Activated naive CD8-positive, alpha-beta T cell treated with anti-CD3 and anti-CD28 coated beads for 36 hours (primary cell): ENCODE measurements around the gene CDK18. TPM values are rescaled to one million over a fixed set of nuclear protein-coding genes. Genes with fewer than 3 reads are reported as not detected.

Source experiments
- DNase-seq: peaks from one replicate; pipeline ENCODE4 v3.0.0; 2021
- H3K27ac Mint-ChIP-seq: one replicate; pipeline ENCODE4 v1.8.0; 2022; ENCODE audit warnings: mild to moderate bottlenecking, moderate library complexity, mixed read lengths
- H3K27me3 Mint-ChIP-seq: one replicate; pipeline ENCODE4 v1.8.0; 2022; ENCODE audit warnings: mild to moderate bottlenecking, mixed read lengths
- H3K36me3 Mint-ChIP-seq: one replicate; pipeline ENCODE4 v1.8.0; 2021; ENCODE audit warnings: mild to moderate bottlenecking, mixed read lengths
- H3K4me1 Mint-ChIP-seq: one replicate; pipeline ENCODE4 v1.8.0; 2021; ENCODE audit warnings: mixed read lengths
- H3K4me3 Mint-ChIP-seq: one replicate; pipeline ENCODE4 v1.8.0; 2022; ENCODE audit warnings: mild to moderate bottlenecking, moderate library complexity, mixed read lengths
- H3K9me3 Mint-ChIP-seq: one replicate; pipeline ENCODE4 v1.8.0; 2022; ENCODE audit warnings: mixed read lengths
- total RNA-seq, 2 experiments: library from RNA; stranded (reverse); gene quantifications; one replicate each; pipeline ENCODE4 v1.2.3, GENCODE V29; 2021

The CDK18 gene
- total RNA-seq, 2 experiments from 2014 or later: 6.2 to 6.5 TPM

DNA sequence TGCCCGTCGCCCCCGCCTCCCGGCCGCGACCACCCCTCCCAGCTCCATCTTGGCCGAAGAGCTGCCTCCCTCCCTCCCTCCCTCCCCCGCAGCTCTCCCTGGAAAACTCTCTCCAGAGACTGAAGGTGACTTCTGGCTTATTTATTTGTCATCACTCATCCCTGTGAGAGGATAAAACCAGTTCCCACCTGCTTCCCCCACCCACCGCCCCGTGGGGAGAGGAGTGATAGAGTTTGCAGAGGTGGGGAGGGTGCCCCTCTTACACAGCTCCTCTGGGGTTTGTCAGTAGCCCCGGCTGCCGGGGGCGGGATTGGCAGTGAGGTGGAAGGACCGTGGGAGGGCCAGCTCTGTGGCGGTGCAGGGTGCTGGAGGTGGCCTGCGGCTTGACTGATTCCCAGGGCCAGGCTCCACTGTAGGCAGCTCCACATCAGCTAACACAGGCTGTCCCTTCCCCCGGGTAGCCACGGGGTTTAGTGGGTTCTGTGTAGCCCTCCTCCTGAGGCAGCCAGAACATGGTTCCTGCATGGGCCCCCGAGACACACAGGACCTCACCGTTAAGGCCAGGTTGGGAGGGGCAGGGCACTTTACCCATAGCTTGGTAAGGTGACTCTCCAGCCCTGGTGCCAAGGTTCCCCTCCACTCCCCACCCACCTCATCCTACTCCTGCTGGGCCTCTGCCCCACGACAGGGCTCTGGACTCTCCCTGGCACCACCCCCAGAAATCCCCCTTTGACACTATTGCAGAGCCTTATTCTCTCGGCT lies 65.1 kb downstream of the CDK18 start:
- H3K36me3 Mint-ChIP-seq: no peaks in the 10 kb centered on the region
- H3K4me1 Mint-ChIP-seq: peaks cover 10% of the 10 kb centered on the region
- no peak for DNase-seq
- peaks cover 51% of the 10 kb centered on the region for H3K27me3 Mint-ChIP-seq
- no peak overlapping the region for H3K27ac Mint-ChIP-seq
- H3K4me3 Mint-ChIP-seq: no peak overlapping the region
- H3K9me3 Mint-ChIP-seq: no peaks in the 10 kb centered on the region

DNA sequence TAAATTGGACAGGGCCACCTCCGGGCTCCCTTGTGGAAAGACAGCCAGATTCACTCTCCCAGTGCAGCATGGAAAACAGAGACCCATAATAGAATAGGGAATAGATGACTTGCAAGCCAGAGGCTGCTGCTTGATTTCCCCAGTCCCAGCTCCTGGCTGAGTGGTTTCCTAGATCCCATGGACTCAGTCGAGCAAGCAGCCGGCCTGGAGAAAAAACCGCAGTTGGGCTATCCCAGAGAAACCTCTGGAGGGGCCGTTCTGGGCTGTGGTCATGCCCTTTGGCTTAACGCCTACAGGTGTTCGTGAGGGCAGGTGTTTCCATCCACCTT lies 65.7 kb downstream of the CDK18 start:
- H3K4me1 Mint-ChIP-seq: peaks cover 10% of the 10 kb centered on the region
- no peak overlapping the region for H3K27ac Mint-ChIP-seq
- H3K4me3 Mint-ChIP-seq: no peak overlapping the region

DNA sequence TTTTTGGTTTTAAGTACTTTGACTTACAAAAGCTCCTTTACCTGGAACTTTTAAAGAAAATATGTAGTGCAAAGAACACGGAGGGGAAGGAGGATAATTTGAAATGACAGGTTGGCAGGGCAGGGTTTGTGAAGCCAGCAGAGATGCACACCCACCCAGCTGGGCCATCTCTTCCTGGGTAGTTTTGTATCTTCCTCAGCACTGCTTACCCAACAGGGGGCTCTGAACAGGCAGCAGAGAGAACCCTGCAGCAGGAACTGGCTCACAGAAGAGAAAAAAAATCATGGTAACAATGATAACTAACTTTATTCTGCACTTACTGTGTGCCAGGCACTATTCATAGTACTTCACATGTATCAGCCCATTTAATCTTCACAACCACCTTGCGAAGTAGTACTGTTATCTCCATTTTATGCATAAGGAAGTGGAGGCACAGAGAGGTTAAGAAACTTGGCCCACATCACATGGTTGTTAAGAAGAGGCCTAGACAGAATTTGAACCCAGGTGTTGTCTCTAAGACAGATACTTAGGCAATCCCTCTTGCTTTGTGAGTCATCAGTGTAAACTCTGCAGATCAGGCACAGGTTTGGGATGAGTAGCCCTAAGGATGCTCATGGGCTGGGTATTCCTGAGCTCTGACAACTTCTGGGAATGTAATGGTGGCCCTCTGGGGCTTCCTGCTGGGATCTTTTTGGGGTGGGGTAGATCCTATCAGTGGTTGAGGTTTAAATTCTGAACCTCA lies 66.5 kb downstream of the CDK18 start:
- no peak for DNase-seq
- no peak overlapping the region for H3K4me3 Mint-ChIP-seq
- H3K36me3 Mint-ChIP-seq: no peaks in the 10 kb centered on the region
- H3K9me3 Mint-ChIP-seq: no peaks in the 10 kb centered on the region
- no peak overlapping the region for H3K27ac Mint-ChIP-seq
- peaks cover 47% of the 10 kb centered on the region for H3K27me3 Mint-ChIP-seq
- peaks cover 10% of the 10 kb centered on the region for H3K4me1 Mint-ChIP-seq

More for the DNA sequence above, 65.7 kb downstream of the CDK18 start:
- Mint-ChIP-seq H3K27me3 (peaks cover 51% of the 10 kb centered on the region), H3K36me3 (no peaks in the 10 kb centered on the region), H3K9me3 (no peaks in the 10 kb centered on the region)
- DNase-seq: no peak

DNA sequence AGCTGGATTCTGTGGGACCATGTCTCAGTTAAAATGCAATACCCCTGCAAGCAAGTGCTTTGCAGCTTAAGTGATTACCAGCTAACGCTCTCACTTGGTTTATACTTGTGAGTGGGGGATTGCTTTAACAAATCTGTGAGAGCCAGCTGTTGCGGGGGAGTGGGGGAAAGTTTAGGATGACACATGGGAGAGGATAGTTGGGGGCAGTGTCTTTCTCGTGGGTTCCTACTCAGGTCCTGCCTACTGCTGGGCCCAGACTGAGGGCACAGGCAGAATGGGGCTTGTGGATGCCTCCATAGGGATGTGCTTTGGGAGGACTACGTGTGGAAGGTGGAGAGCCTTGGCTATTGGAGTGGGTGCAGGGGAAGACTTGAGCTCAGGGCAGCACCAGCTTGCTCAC lies 67.3 kb downstream of the CDK18 start:
- H3K4me1 Mint-ChIP-seq: peaks cover 10% of the 10 kb centered on the region
- H3K27ac Mint-ChIP-seq: no peak overlapping the region
- H3K4me3 Mint-ChIP-seq: no peak overlapping the region
- no peak for DNase-seq
- no peaks in the 10 kb centered on the region for H3K9me3 Mint-ChIP-seq
- peaks cover 42% of the 10 kb centered on the region for H3K27me3 Mint-ChIP-seq
- no peaks in the 10 kb centered on the region for H3K36me3 Mint-ChIP-seq

DNA sequence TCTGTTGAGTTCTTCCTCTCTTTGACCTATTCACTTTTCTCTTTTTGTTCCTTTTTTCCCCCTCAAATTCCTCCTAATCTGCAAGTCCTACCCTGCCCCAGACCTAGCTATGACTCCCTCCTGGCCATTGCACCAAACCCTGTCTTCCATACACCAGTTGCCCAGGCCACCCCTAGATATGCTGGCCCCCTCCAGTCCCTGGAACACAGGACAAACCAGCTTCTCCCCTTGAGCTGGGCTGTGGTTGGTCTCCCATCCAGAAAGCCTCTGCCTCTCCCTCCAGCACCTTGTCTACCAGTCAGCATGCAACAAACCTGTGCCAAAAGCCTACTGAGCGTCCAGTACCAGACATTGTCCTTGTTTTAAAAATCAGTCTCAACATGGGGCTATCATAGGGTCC lies 68.0 kb downstream of the CDK18 start:
- Mint-ChIP-seq H3K27me3 (peaks cover 39% of the 10 kb centered on the region), H3K9me3 (no peaks in the 10 kb centered on the region), H3K4me1 (peaks cover 10% of the 10 kb centered on the region), H3K4me3 (no peak overlapping the region), H3K27ac (no peak overlapping the region), H3K36me3 (no peaks in the 10 kb centered on the region)
- no peak for DNase-seq

DNA sequence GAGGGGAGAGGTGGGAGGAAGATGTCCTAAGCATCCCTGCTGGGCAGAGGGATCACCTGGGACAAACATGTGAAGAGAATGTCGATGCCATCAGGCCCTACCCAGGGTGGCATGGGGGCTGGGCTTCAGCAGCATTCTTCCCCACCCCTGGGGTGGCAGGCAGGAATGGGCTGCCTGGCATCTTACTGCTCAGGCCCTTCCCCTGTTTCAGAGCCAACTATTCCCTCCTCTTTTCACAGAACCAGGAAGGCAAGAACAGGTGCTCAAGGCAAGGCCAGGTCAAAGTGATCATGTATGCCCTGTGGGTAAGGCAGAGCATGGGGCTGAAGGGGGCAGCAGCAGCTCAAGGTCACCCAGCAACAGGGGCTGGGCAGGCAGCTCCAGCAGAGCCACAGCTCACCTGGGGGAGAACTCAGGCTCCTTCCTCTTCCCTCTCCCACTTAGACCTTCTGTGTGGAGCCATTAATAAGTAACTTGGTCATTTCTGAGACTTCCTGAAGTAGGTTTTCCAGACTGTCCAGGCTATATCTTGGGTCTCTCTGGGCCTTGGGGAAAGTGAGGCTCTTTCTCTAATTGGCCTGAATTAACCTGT lies 70.9 kb downstream of the CDK18 start:
- H3K36me3 Mint-ChIP-seq: no peaks in the 10 kb centered on the region
- no peak overlapping the region for H3K4me3 Mint-ChIP-seq
- H3K27ac Mint-ChIP-seq: no peak overlapping the region
- DNase-seq: no peak
- H3K27me3 Mint-ChIP-seq: peaks cover 14% of the 10 kb centered on the region
- peaks cover 6% of the 10 kb centered on the region for H3K4me1 Mint-ChIP-seq
- H3K9me3 Mint-ChIP-seq: no peaks in the 10 kb centered on the region

DNA sequence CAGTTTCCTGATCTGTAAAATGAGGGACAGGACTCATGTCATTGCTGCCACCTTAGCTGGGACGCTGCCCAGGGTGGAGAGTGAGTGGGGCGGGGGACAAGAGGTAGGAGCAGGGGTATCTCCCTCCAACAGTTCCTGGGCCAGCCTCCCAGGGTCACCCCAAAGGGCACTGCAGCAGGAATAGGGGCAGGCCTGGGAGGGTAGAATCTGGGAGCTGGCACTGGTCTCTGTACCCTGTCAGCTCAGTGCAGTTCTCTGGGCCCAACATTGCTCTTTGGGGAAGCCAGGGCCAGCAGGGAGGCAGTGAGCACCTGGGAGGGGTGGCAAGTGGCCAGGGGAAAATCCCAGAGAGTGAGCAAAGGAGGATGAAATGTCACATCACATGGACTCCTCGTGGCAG lies 71.5 kb downstream of the CDK18 start:
- Mint-ChIP-seq H3K27ac (no peak overlapping the region), H3K36me3 (no peaks in the 10 kb centered on the region), H3K27me3 (peaks cover 11% of the 10 kb centered on the region), H3K4me3 (no peak overlapping the region), H3K9me3 (no peaks in the 10 kb centered on the region), H3K4me1 (peaks cover 3% of the 10 kb centered on the region)
- DNase-seq: no peak

DNA sequence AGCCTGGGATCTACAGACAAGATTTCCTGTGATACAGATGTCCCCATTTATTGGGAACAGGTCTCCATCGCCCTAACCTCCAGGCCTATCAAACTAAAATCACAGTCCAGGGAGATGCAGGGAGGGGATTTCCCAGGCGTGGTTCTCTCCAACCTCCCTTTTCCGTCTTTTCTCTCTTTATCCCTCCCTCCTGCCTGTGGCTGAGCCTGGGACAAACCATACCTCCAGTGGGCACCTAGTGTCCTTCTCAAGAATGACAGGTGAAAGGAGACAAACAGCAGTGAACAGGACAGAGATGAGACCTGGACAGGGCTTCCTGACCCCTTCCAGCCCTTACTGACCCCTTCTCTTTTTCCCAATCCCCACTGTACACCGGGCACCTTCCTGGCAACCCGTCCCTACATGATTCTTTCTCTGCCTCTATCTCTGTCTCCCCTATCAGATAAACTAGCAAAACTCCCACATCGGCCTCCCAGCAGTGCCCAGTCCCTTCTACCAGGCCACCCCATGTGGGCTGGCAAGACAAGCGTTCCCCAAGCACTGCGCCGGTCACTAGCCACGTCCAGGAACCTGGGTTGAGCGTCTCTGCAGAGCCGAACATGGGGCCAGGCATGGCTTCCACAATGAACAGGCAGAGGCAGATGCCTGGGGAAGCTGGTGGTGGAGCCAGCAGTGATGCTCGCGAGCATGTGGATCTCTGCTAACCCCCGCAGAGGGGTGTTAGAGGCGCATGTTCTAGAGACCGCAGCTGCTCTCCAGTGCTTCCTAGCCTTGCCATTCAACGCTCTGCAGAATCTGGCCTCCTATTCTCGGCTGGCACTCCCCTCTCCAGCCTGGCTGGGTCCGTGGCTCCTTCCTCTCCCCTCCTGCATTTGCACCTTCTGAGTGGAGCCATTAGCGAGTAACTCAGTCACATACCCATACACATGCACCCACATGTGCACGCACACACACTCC lies 72.6 kb downstream of the CDK18 start:
- peaks cover 6% of the 10 kb centered on the region for H3K27me3 Mint-ChIP-seq
- H3K9me3 Mint-ChIP-seq: no peaks in the 10 kb centered on the region
- H3K4me1 Mint-ChIP-seq: peaks cover 8% of the 10 kb centered on the region
- DNase-seq: no peak
- H3K36me3 Mint-ChIP-seq: no peaks in the 10 kb centered on the region
- no peak overlapping the region for H3K4me3 Mint-ChIP-seq
- no peak overlapping the region for H3K27ac Mint-ChIP-seq

DNA sequence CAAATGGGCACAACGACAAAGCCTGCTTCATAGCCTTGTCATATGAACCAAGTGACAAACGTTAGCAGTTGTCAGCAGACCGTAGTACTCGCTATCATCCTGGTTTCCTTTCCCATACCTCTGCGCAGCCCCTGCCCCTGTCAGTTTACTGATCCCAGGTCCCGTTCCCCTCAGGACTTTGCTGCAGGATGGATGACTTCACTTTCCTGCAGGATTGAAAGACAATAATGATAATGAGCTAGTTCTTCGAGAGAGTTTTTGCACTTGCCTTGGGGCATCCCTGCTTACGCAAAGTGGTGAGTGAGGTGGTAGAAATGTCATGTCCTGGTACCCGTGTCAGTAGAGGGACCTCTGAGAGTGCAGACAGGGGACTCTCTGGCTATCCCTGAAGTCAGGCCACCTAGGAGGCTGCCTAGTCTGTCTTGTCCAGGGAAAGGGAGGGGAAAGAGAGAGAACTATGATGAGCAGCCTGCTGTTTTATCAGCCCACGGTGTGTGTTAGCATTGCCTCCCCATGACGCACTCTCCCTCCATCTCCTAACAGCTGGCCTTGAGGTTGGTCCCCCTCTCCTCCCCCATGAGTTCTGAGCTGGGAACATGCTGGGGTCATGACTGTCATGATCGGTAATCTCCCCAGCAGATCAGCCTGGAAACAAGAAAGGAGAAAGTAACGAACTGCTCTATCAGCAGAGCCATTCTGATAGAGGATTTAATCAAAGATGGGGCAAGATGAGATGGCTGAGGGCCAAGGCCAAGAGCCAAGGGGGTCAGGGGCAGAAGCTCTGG lies 73.6 kb downstream of the CDK18 start:
- no peak for DNase-seq
- Mint-ChIP-seq H3K36me3 (no peaks in the 10 kb centered on the region), H3K4me3 (no peak overlapping the region), H3K4me1 (peaks cover 17% of the 10 kb centered on the region), H3K27ac (no peak overlapping the region), H3K9me3 (no peaks in the 10 kb centered on the region), H3K27me3 (no peaks in the 10 kb centered on the region)

DNA sequence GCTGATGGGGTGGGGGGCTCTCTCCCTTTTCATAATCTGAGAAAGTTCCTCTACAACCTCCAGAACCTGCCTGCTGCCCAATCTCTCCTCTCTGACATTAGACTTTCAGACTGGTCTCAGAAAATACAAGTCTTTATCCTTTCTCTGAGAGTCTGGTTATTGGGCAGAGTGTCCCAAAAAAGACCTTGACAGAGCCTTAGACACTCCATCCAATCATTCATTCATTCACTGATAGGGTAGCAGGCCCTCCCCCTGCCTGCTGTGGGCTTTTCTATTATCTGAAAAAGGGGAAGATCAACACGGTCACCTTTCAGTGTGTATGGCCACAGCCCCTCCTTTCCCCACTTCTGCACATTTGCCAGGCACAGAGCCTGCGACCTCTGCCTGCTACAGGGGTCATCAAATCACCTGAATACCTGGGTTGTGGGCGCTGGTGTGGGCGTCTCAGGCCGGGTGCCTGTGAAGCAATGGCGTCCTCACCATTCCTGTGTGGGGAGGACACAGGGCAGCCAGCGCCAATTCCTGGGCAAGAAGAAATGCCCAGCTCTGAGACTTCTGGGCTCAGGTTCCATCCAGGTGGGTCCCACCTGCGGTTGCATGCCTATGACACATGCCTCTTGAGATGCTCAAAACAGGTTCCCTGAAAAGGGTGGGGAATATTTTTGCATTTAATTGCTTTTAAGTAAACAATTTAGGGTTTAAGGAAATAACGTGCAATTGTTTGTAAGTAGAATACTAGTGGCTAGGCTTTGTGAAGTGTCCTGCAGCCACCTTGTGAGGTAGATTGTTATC lies 74.5 kb downstream of the CDK18 start:
- H3K27ac Mint-ChIP-seq: no peak overlapping the region
- H3K9me3 Mint-ChIP-seq: no peaks in the 10 kb centered on the region
- DNase-seq: no peak
- H3K27me3 Mint-ChIP-seq: no peaks in the 10 kb centered on the region
- H3K4me3 Mint-ChIP-seq: no peak overlapping the region
- no peaks in the 10 kb centered on the region for H3K36me3 Mint-ChIP-seq
- H3K4me1 Mint-ChIP-seq: peaks cover 22% of the 10 kb centered on the region

DNA sequence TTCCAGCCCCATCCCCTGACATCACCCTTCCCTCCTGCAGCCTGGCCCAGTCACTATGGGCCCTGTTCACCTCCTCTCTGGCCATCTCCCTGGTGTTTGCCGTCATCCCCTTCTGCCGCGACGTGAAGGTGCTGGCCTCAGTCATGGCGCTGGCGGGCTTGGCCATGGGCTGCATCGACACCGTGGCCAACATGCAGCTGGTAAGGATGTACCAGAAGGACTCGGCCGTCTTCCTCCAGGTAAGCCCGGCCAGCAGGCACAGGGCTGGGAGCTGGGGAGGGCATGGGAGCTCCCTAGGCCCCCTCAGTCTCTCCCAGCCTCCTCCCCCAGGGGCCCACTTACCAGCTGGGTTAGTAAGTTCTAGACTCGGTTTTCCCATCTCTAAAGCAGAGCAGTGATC lies 75.2 kb downstream of the CDK18 start:
- no peak overlapping the region for H3K27ac Mint-ChIP-seq

DNA sequence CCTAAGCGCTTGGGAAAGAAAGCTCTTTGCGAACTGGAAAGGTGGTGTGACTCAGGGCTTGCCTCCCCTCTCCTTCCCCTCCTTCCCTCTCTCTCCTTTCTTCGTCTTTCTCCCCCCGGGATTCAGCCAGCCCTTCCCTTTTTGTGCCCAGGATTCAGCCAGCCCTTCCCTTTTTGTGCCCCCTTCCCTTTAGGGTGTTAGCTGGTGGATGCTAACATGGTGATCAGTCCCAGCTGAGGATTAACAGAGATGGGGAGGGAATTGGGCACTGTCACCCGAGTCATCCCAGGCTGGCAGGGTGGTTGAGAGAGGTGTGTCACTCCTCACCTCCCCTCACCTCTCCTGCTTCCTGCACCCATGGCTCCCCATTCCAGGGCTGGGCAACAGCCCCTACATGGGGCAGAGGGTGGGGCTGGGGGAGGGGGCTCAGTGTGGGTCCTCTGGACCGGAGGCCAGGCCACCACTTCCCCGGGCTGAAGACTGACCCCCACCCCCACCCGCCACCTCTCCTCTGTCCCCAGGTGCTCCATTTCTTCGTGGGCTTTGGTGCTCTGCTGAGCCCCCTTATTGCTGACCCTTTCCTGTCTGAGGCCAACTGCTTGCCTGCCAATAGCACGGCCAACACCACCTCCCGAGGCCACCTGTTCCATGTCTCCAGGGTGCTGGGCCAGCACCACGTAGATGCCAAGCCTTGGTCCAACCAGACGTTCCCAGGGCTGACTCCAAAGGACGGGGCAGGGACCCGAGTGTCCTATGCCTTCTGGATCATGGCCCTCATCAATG lies 75.9 kb downstream of the CDK18 start:
- Mint-ChIP-seq H3K9me3 (no peaks in the 10 kb centered on the region), H3K36me3 (no peaks in the 10 kb centered on the region), H3K27ac (no peak overlapping the region), H3K27me3 (no peaks in the 10 kb centered on the region), H3K4me3 (no peak overlapping the region), H3K4me1 (peaks cover 22% of the 10 kb centered on the region)
- DNase-seq: no peak

More for the DNA sequence above, 75.2 kb downstream of the CDK18 start:
- no peaks in the 10 kb centered on the region for H3K9me3 Mint-ChIP-seq
- no peak for DNase-seq
- H3K4me3 Mint-ChIP-seq: no peak overlapping the region
- no peaks in the 10 kb centered on the region for H3K36me3 Mint-ChIP-seq
- no peaks in the 10 kb centered on the region for H3K27me3 Mint-ChIP-seq
- H3K4me1 Mint-ChIP-seq: peaks cover 22% of the 10 kb centered on the region

DNA sequence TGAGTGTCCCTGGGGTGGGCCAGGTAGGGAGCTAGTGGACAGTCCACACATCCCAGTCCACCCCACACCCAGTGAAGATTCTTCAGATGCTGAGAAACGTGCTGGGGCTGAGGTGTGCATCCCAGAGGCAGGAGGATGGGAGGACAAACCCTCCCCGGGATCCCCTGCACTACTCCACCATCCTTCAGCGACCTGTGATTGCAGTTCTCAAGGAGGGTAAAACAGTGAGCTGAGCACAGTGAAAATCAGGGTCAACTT lies 76.4 kb downstream of the CDK18 start:
- DNase-seq: no peak
- no peaks in the 10 kb centered on the region for H3K27me3 Mint-ChIP-seq
- no peaks in the 10 kb centered on the region for H3K9me3 Mint-ChIP-seq
- no peaks in the 10 kb centered on the region for H3K36me3 Mint-ChIP-seq
- H3K4me3 Mint-ChIP-seq: no peak overlapping the region
- H3K27ac Mint-ChIP-seq: no peak overlapping the region
- peaks cover 22% of the 10 kb centered on the region for H3K4me1 Mint-ChIP-seq
